Prostate gland (tissue), 2 donors: ENCODE measurements around the gene LY6G6C. TPM values are rescaled to one million over a fixed set of nuclear protein-coding genes. Genes with fewer than 3 reads are reported as not detected.

Experiments
- DNase-seq: peaks from one replicate; pipeline ENCODE4 v3.0.0-alpha.2; 2019; ENCODE audit warnings: low spot score
- H3K27ac ChIP-seq, 2 donors: fragments of 200-600 bp; sonication (generic); 2 replicates each; pipeline ENCODE4 v1.5.1; 2017 to 2019
- H3K27me3 ChIP-seq: fragments of 200-600 bp; sonication (generic); replicated peaks from 2 replicates; pipeline ENCODE4 v1.5.1; 2019; ENCODE audit not compliant: insufficient read depth
- H3K36me3 ChIP-seq, 2 donors: fragments of 200-600 bp; sonication (generic); 1 replicate in 1 of 2; 2 replicates in 1 of 2; pipeline versions ENCODE4 v1.5.1 to v1.8.1; 2017 to 2019
- H3K4me1 ChIP-seq: fragments of 200-600 bp; sonication (generic); replicated peaks from 2 replicates; pipeline ENCODE4 v1.5.1; 2019
- H3K4me3 ChIP-seq, 2 donors: fragments of 200-600 bp; sonication (generic); 2 replicates each; pipeline ENCODE4 v1.5.1; 2017 to 2019
- H3K9me3 ChIP-seq: fragments of 200-600 bp; sonication (generic); 2 replicates; pipeline ENCODE4 v1.5.1; 2017
- CTCF ChIP-seq, 4 experiments: fragments of 200-600 bp in 2 of 4; fragments of 450-650 bp in 2 of 4; sonication (generic) in 2 of 4; IDR thresholded peaks; 1 replicate in 3 of 4; 2 replicates in 1 of 4; pipeline ENCODE4 v1.5.1; 2016 to 2019; ENCODE audit warnings: antibody characterized with exemption in 4 of 4, mild to moderate bottlenecking in 2 of 4, moderate library complexity in 2 of 4
- POLR2A ChIP-seq: fragments of 450-650 bp; IDR thresholded peaks from one replicate; pipeline ENCODE4 v1.6.1; 2016; ENCODE audit warnings: antibody characterized with exemption, mild to moderate bottlenecking
- POLR2AphosphoS5 ChIP-seq: sonication (generic); formaldehyde crosslinking; IDR thresholded peaks from one replicate; pipeline ENCODE4 v1.6.1; 2017; ENCODE audit warnings: antibody characterized with exemption
- WGBS: methylation state at CpG from one replicate; pipeline ENCODE4 v1.1.5; 2018; 5-methylcytosine and 5-hydroxymethylcytosine counted together
- intact Hi-C: fragments of 100-400 bp; cut with DNase I; formaldehyde crosslinking; loops from one replicate; pipeline ENCODE4 v1.14.2; 2022
- total RNA-seq, 2 donors: library from RNA; depleted of rRNA; stranded (reverse); fragments of >200 nt; gene quantifications; one replicate each; pipeline ENCODE4 v1.1.0, GENCODE V29; 2016

LY6G6C gene
- total RNA-seq, 2 donors from 2014 or later = not detected

GRCh38 chr6:31734821-31735406 is 13.4 kb upstream of the LY6G6C start:
- Histone ChIP-seq H3K27me3 (no peaks in the 10 kb centered on the region), H3K4me1 (peaks cover 17% of the 10 kb centered on the region), H3K27ac (peak overlapping the region; percentile 94 to 98), H3K36me3 (peaks cover 4 to 14% of the 10 kb centered on the region in 2 donors), H3K4me3 (peak overlapping the region; percentile 61 to 78), H3K9me3 (no peaks in the 10 kb centered on the region)
- peak; percentile 60 for DNase-seq
- WGBS = 0% methylated on average over 18 of the region's 18 CpGs
- no peak for TF ChIP-seq CTCF (IDR thresholded peaks at IDR 0.05)
- peak; percentile 71 for TF ChIP-seq POLR2AphosphoS5
- TF ChIP-seq POLR2A = peak; percentile 75
- intact Hi-C loops = loop anchor here (5.0 kb wide), 1 partner anchor 87 kb away; no protein-coding TSS in a partner anchor

- intact Hi-C loops = no loop called here
- peaks cover 4 to 14% of the 10 kb centered on the region in 2 donors for H3K36me3 ChIP-seq
- H3K4me1 ChIP-seq = peaks cover 16% of the 10 kb centered on the region
- TF ChIP-seq POLR2A (no peak), POLR2AphosphoS5 (no peak), CTCF (IDR thresholded peaks at IDR 0.05) (no peak)
- H3K27me3 ChIP-seq = no peaks in the 10 kb centered on the region
- no peaks in the 10 kb centered on the region for H3K9me3 ChIP-seq
- H3K4me3 ChIP-seq = peak overlapping the region; percentile 61 to 78
- peak overlapping the region; percentile 94 to 98 for H3K27ac ChIP-seq
- WGBS = 6% methylated on average over 2 of the region's 2 CpGs
- DNase-seq = no peak
These were observed 12.8 kb upstream of the LY6G6C start for GRCh38 chr6:31734247-31734820.

- 76% methylated on average over 4 of the region's 4 CpGs for WGBS
- TF ChIP-seq POLR2AphosphoS5 (no peak), POLR2A (no peak), CTCF (IDR thresholded peaks at IDR 0.05) (no peak)
- intact Hi-C loops = no loop called here
- Histone ChIP-seq H3K27me3 (no peaks in the 10 kb centered on the region), H3K36me3 (peaks cover 4 to 14% of the 10 kb centered on the region in 2 donors), H3K4me1 (peaks cover 13% of the 10 kb centered on the region), H3K9me3 (no peaks in the 10 kb centered on the region), H3K4me3 (peak overlapping the region in 1 of 2 donors; percentile 78), H3K27ac (peak overlapping the region; percentile 94 to 98)
- DNase-seq = no peak
These were observed 12.2 kb upstream of the LY6G6C start for GRCh38 chr6:31733734-31734133.

GRCh38 chr6:31732029-31732428 is 10.5 kb upstream of the LY6G6C start:
- no peak for TF ChIP-seq POLR2A
- no peak for TF ChIP-seq POLR2AphosphoS5
- no peak for TF ChIP-seq CTCF (IDR thresholded peaks at IDR 0.05)
- Histone ChIP-seq H3K27ac (peak overlapping the region in 1 of 2 donors; percentile 2), H3K4me1 (peaks cover 16% of the 10 kb centered on the region), H3K36me3 (peaks cover 4 to 14% of the 10 kb centered on the region in 2 donors), H3K4me3 (no peak overlapping the region), H3K27me3 (no peaks in the 10 kb centered on the region), H3K9me3 (no peaks in the 10 kb centered on the region)
- DNase-seq = no peak
- intact Hi-C loops = no loop called here
- 71% methylated on average over 3 of the region's 3 CpGs for WGBS

- H3K27ac ChIP-seq = peak overlapping the region; percentile 98 to 99
- H3K27me3 ChIP-seq = no peaks in the 10 kb centered on the region
- H3K9me3 ChIP-seq = no peaks in the 10 kb centered on the region
- H3K4me3 ChIP-seq = no peak overlapping the region
- WGBS = 88% methylated on average over 11 of the region's 11 CpGs
- no peak for DNase-seq
- intact Hi-C loops = no loop called here
- peaks cover 10% of the 10 kb centered on the region for H3K4me1 ChIP-seq
- peaks cover 4 to 14% of the 10 kb centered on the region in 2 donors for H3K36me3 ChIP-seq
- TF ChIP-seq CTCF (IDR thresholded peaks at IDR 0.05) (no peak), POLR2A (no peak), POLR2AphosphoS5 (no peak)
These were observed 9.1 kb upstream of the LY6G6C start for GRCh38 chr6:31730631-31731086.
